HepG2 (cell line): ENCODE results near the gene CIAO2B. TPM values are rescaled to one million over a fixed set of nuclear protein-coding genes. Genes with fewer than 3 reads are reported as not detected.

Experiments used
- CAMTA2 ChIP-seq: sonication (generic); formaldehyde crosslinking; IDR thresholded peaks from 2 replicates; pipeline ENCODE4 v1.4.0; 2020; ENCODE audit warnings: mild to moderate bottlenecking, missing genetic modification reagents, borderline replicate concordance
- CBFB ChIP-seq: sonication (generic); formaldehyde crosslinking; IDR thresholded peaks from 2 replicates; pipeline ENCODE4 v1.4.0; 2020; ENCODE audit warnings: missing genetic modification reagents
- ETV5 ChIP-seq: IDR thresholded peaks from 2 replicates; pipeline ENCODE4 v1.6.1; 2018; ENCODE audit warnings: missing biosample characterization, missing genetic modification reagents, inconsistent platforms, borderline replicate concordance
- FOXA3 ChIP-seq: IDR thresholded peaks from 2 replicates; pipeline ENCODE4 v1.6.1; 2016; ENCODE audit warnings: missing genetic modification reagents, missing compliant biosample characterization
- HNF4G ChIP-seq, 2 experiments: sonication (generic) in 1 of 2; formaldehyde crosslinking in 1 of 2; IDR thresholded peaks; 2 replicates each; pipeline versions ENCODE4 v1.4.0 to v1.6.1; 2011 to 2020; ENCODE audit warnings: borderline replicate concordance in 2 of 2, low read depth in 2 of 2, mild to moderate bottlenecking in 2 of 2, low read length in 1 of 2, missing genetic modification reagents in 1 of 2, moderate library complexity in 1 of 2
- HOXA3 ChIP-seq: sonication (generic); formaldehyde crosslinking; IDR thresholded peaks from 2 replicates; pipeline ENCODE4 v1.5.0; 2020; ENCODE audit warnings: missing genetic modification reagents
- MXD4 ChIP-seq: IDR thresholded peaks from 2 replicates; pipeline ENCODE4 v1.6.1; 2016; ENCODE audit warnings: mild to moderate bottlenecking, missing biosample characterization, missing genetic modification reagents
- NCOA1 ChIP-seq: sonication (generic); formaldehyde crosslinking; IDR thresholded peaks from 2 replicates; pipeline ENCODE4 v1.9.0; 2021; ENCODE audit warnings: missing genetic modification reagents
- TBP ChIP-seq: sonication (generic); formaldehyde crosslinking; IDR thresholded peaks from 2 replicates; pipeline ENCODE4 v1.5.0; 2020; ENCODE audit warnings: missing genetic modification reagents
- TGIF2 ChIP-seq: IDR thresholded peaks from 2 replicates; pipeline ENCODE4 v1.6.1; 2016; ENCODE audit warnings: control low read depth, missing compliant biosample characterization
- ZNF331 ChIP-seq: sonication (generic); formaldehyde crosslinking; IDR thresholded peaks from 2 replicates; pipeline ENCODE4 v1.4.0; 2020; ENCODE audit warnings: missing genetic modification reagents
- ZNF552 ChIP-seq: sonication (generic); formaldehyde crosslinking; IDR thresholded peaks from 2 replicates; pipeline ENCODE4 v1.9.0; 2022; ENCODE audit warnings: missing genetic modification reagents, mild to moderate bottlenecking, borderline replicate concordance
- ZNF557 ChIP-seq: sonication (generic); formaldehyde crosslinking; IDR thresholded peaks from 2 replicates; pipeline ENCODE4 v1.4.0; 2020; ENCODE audit warnings: missing genetic modification reagents
- ZNF629 ChIP-seq: sonication (generic); formaldehyde crosslinking; conservative IDR thresholded peaks from 2 replicates; pipeline ENCODE4 v1.5.0; 2020; ENCODE audit warnings: missing genetic modification reagents
- ZNF749 ChIP-seq: sonication (generic); formaldehyde crosslinking; IDR thresholded peaks from 2 replicates; pipeline ENCODE4 v1.8.0; 2022; ENCODE audit warnings: mild to moderate bottlenecking, missing genetic modification reagents, moderate library complexity, borderline replicate concordance
- polyA plus RNA-seq, 8 experiments: library from polyadenylated mRNA; depleted of rRNA in 3 of 8; stranded (reverse) in 7 of 8; unstranded in 1 of 8; fragments of >200 nt; fragmentation: Illumina TruSeq in 4 of 8; extraction: Trizol in 4 of 8; gene quantifications; 2 replicates each; pipeline versions ENCODE4 v1.2.1 to v1.2.3, GENCODE V29; 2011 to 2016; ENCODE audit warnings: low read depth in 4 of 8, missing spikeins in 1 of 8, mixed read lengths in 1 of 8; ENCODE audit not compliant: insufficient read depth in 1 of 8
- total RNA-seq, 5 experiments: library from RNA; depleted of rRNA; stranded (reverse); fragments of >200 nt; fragmentation: Illumina TruSeq; extraction: Trizol; gene quantifications; 2 replicates each; pipeline ENCODE4 v1.2.3, GENCODE V29; 2016; ENCODE audit warnings: low read depth in 1 of 5
- TF ChIP-seq, protein P1 (sequence below), 2 experiments: sonication (generic) in 1 of 2; formaldehyde crosslinking in 1 of 2; IDR thresholded peaks; 2 replicates each; pipeline versions ENCODE4 v1.6.1 to v1.9.0; 2014 to 2022; ENCODE audit warnings: antibody characterized with exemption in 1 of 2, borderline replicate concordance in 1 of 2, inconsistent platforms in 1 of 2, low read depth in 1 of 2, missing genetic modification reagents in 1 of 2
- TF ChIP-seq, protein P2 (sequence below): sonication (generic); formaldehyde crosslinking; IDR thresholded peaks from 2 replicates; pipeline ENCODE4 v1.4.0; 2020; ENCODE audit warnings: mild to moderate bottlenecking, missing genetic modification reagents
- TF ChIP-seq, protein P3 (sequence below): sonication (generic); formaldehyde crosslinking; IDR thresholded peaks from 2 replicates; pipeline ENCODE4 v1.5.1; 2020; ENCODE audit warnings: mild to moderate bottlenecking, missing genetic modification reagents

The CIAO2B gene
- total and polyA plus RNA-seq, 2 of the 13 experiments (the other 11 are each of a cell fraction or from before 2014, with no cell fraction given) = 157 to 293 TPM

GRCh38 chr16:66934138-66934838, at the start of gene CIAO2B (continued):
- TF ChIP-seq TBP (CRISPR knock-in tag) (no peak), NCOA1 (CRISPR knock-in tag) (0 out of 2 replicates have a peak, but pooled peaks have one; percentile 86), CAMTA2 (0 out of 2 replicates have a peak, but pooled peaks have one; percentile 66), HNF4G (IDR thresholded peaks at IDR 0.05; ENCODE audit: borderline replicate concordance, low read depth, low read length) (no peak), HNF4G (CRISPR knock-in tag; IDR thresholded peaks at IDR 0.05; ENCODE audit: borderline replicate concordance, low read depth) (peak; percentile 66; the same call in 1 of the 2 replicates), ZNF629 (CRISPR knock-in tag) (peak; percentile 50), CBFB (CRISPR knock-in tag) (peak; percentile 95), ZNF749 (CRISPR knock-in tag) (peak; percentile 92; the same call in 1 of the 2 replicates), ZNF557 (CRISPR knock-in tag) (no peak), MXD4 (CRISPR knock-in tag) (peak; percentile 93), ETV5 (CRISPR knock-in tag) (peak; percentile 96), ZNF552 (CRISPR knock-in tag) (peak; percentile 88), ZNF331 (CRISPR knock-in tag) (peak; percentile 92), FOXA3 (peak; percentile 66), TGIF2 (CRISPR knock-in tag) (peak; percentile 92), HOXA3 (CRISPR knock-in tag) (peak; percentile 96)
- TF ChIP-seq, protein P1, sequence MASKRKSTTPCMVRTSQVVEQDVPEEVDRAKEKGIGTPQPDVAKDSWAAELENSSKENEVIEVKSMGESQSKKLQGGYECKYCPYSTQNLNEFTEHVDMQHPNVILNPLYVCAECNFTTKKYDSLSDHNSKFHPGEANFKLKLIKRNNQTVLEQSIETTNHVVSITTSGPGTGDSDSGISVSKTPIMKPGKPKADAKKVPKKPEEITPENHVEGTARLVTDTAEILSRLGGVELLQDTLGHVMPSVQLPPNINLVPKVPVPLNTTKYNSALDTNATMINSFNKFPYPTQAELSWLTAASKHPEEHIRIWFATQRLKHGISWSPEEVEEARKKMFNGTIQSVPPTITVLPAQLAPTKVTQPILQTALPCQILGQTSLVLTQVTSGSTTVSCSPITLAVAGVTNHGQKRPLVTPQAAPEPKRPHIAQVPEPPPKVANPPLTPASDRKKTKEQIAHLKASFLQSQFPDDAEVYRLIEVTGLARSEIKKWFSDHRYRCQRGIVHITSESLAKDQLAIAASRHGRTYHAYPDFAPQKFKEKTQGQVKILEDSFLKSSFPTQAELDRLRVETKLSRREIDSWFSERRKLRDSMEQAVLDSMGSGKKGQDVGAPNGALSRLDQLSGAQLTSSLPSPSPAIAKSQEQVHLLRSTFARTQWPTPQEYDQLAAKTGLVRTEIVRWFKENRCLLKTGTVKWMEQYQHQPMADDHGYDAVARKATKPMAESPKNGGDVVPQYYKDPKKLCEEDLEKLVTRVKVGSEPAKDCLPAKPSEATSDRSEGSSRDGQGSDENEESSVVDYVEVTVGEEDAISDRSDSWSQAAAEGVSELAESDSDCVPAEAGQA (IDR thresholded peaks at IDR 0.05; ENCODE audit: low read depth) = no peak
- TF ChIP-seq, protein P1 (CRISPR knock-in tag; IDR thresholded peaks at IDR 0.05; ENCODE audit: borderline replicate concordance) = peak; percentile 91; the same call in 1 of the 2 replicates
- TF ChIP-seq, protein P2, sequence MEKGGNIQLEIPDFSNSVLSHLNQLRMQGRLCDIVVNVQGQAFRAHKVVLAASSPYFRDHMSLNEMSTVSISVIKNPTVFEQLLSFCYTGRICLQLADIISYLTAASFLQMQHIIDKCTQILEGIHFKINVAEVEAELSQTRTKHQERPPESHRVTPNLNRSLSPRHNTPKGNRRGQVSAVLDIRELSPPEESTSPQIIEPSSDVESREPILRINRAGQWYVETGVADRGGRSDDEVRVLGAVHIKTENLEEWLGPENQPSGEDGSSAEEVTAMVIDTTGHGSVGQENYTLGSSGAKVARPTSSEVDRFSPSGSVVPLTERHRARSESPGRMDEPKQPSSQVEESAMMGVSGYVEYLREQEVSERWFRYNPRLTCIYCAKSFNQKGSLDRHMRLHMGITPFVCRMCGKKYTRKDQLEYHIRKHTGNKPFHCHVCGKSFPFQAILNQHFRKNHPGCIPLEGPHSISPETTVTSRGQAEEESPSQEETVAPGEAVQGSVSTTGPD (CRISPR knock-in tag) = no peak
- TF ChIP-seq, protein P3, sequence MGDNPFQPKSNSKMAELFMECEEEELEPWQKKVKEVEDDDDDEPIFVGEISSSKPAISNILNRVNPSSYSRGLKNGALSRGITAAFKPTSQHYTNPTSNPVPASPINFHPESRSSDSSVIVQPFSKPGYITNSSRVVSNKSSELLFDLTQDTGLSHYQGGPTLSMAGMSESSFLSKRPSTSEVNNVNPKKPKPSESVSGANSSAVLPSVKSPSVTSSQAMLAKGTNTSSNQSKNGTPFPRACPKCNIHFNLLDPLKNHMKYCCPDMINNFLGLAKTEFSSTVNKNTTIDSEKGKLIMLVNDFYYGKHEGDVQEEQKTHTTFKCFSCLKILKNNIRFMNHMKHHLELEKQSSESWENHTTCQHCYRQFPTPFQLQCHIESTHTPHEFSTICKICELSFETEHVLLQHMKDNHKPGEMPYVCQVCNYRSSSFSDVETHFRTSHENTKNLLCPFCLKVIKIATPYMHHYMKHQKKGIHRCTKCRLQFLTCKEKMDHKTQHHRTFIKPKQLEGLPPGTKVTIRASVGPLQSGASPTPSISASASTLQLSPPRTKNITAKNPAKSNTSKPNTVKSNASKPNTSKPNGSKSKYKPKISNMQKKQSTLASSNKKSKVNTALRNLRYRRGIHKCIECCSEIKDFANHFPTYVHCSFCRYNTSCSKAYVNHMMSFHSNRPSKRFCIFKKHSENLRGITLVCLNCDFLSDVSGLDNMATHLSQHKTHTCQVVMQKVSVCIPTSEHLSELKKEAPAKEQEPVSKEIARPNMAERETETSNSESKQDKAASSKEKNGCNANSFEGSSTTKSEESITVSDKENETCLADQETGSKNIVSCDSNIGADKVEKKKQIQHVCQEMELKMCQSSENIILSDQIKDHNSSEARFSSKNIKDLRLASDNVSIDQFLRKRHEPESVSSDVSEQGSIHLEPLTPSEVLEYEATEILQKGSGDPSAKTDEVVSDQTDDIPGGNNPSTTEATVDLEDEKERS (CRISPR knock-in tag) = peak; percentile 82
